Skeletal muscle tissue (tissue), 4 donors: ENCODE measurements around the gene FLT1. TPM values are rescaled to one million over a fixed set of nuclear protein-coding genes. Genes with fewer than 3 reads are reported as not detected.

Source experiments
- H3K27ac ChIP-seq: one replicate; pipeline ENCODE4 v1.7.0; 2013; ENCODE audit warnings: mild to moderate bottlenecking, low read depth, low read length, inconsistent platforms
- H3K27me3 ChIP-seq, 3 donors: one replicate each; pipeline ENCODE4 v1.7.0; 2013; ENCODE audit warnings: low read length in 3 of 3; ENCODE audit not compliant: control insufficient read depth in 3 of 3, insufficient read depth in 3 of 3
- H3K36me3 ChIP-seq, 3 donors: one replicate each; pipeline ENCODE4 v1.7.0; 2013; ENCODE audit warnings: low read length in 3 of 3; ENCODE audit not compliant: control insufficient read depth in 3 of 3, insufficient read depth in 3 of 3
- H3K4me1 ChIP-seq, 3 donors: one replicate each; pipeline ENCODE4 v1.7.0; 2013; ENCODE audit warnings: low read length in 3 of 3, mild to moderate bottlenecking in 3 of 3; ENCODE audit not compliant: control insufficient read depth in 3 of 3, insufficient read depth in 3 of 3
- H3K4me3 ChIP-seq, 3 donors: one replicate each; pipeline ENCODE4 v1.7.0; 2013; ENCODE audit warnings: low read length in 3 of 3
- H3K9ac ChIP-seq, 3 donors: one replicate each; pipeline ENCODE4 v1.7.0; 2013; ENCODE audit warnings: low read length in 3 of 3, mild to moderate bottlenecking in 3 of 3, moderate library complexity in 2 of 3, low read depth in 1 of 3
- H3K9me3 ChIP-seq, 3 donors: one replicate each; pipeline ENCODE4 v1.7.0; 2013; ENCODE audit warnings: low read length in 3 of 3; ENCODE audit not compliant: control insufficient read depth in 3 of 3
- total RNA-seq: library from RNA; depleted of rRNA; stranded (reverse); fragments of >200 nt; gene quantifications from one replicate; pipeline ENCODE4 v1.2.3, GENCODE V29; 2014
- donor health status: Osteomylitis.

Gene FLT1
- total RNA-seq, 1 donor from 2014 or later, result 13.0 TPM

DNA sequence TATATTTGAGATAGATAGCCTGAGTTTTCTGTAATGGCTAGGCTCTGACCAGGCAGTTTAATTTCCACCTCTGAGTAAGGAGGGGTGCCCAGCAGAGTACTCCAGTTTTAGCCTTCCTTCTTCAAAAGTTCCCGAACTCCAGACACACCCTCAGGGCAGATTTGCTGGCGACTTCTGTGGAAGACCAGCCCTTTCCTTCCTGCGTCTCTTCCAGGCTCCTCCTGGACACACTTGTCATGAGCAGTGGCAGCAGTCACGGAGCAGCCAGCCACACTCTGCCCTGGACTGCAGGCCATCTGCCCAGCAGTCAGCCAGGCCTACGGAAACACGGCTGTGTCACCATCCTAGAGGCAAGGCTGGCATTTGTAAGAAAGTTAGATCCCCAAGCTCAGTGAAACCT lies 6.6 kb upstream of the FLT1 start:
- H3K4me3 ChIP-seq, result no peak overlapping the region
- peaks cover 0 to 6% (median 5%) of the 10 kb centered on the region in 3 donors for H3K27me3 ChIP-seq
- H3K36me3 ChIP-seq, result no peaks in the 10 kb centered on the region
- no peak overlapping the region for H3K9ac ChIP-seq
- H3K27ac ChIP-seq, result no peak overlapping the region
- no peaks in the 10 kb centered on the region for H3K9me3 ChIP-seq
- no peaks in the 10 kb centered on the region for H3K4me1 ChIP-seq

DNA sequence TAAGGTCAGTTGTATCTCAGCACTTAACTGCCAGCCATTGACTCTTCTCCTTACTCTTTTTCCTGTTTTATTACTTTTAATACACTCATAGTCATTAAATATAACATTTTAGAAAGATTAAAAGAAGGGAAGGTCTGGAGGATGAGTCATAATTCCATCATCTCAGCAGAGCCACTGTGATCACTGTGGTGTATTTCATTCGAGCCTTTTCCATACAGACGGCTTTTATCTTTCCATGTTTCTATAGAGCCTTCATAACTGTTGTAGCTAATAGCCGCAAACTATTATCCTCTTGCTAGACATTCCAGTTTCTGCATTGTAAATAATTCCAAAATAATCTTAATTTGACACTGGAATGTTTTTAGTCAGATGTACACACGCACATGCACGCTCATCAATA lies 4.7 kb upstream of the FLT1 start:
- H3K4me3 ChIP-seq, result no peak overlapping the region
- H3K27ac ChIP-seq, result no peak overlapping the region
- no peak overlapping the region for H3K9ac ChIP-seq
- H3K4me1 ChIP-seq, result peaks cover 4 to 7% (median 6%) of the 10 kb centered on the region in 3 donors
- no peaks in the 10 kb centered on the region for H3K9me3 ChIP-seq
- H3K36me3 ChIP-seq, result no peaks in the 10 kb centered on the region
- H3K27me3 ChIP-seq, result peaks cover 11 to 20% (median 19%) of the 10 kb centered on the region in 3 donors

DNA sequence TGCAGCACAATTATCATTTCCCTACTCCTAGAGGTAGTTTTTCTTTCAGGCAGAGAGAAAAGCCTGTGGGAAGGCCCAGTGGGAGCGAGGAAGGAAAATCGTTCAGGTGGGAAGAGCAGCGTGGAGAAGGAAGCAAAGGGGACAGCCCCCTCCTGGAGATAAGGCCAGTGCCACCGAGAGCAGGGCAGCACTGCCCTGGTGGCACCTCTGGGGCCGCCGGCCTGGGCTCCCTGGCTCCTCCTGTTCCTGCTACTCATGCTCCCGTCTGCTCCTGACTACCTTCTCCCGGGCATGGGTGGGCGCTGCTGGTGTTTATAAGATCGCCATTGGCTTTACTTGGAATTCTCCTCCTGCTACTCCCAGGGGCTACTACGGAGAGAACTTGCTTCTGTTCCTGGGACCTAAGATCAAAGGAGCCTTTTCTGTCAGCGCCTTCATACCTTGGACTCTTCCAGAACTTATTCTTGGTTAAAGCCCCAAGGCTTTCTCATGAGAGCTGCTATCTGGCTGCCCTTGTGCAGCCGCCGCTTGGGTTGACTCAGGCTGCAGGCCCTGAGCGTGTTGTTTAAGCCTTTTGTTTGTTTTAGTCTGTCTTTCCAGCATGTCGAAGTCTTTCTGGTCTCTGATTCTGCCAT lies 3.7 kb upstream of the FLT1 start:
- H3K9me3 ChIP-seq, result no peaks in the 10 kb centered on the region
- H3K36me3 ChIP-seq, result no peaks in the 10 kb centered on the region
- H3K27ac ChIP-seq, result no peak overlapping the region
- H3K4me3 ChIP-seq, result no peak overlapping the region
- no peak overlapping the region for H3K9ac ChIP-seq
- H3K4me1 ChIP-seq, result peaks cover 9 to 15% (median 13%) of the 10 kb centered on the region in 3 donors
- H3K27me3 ChIP-seq, result peaks cover 21 to 30% (median 30%) of the 10 kb centered on the region in 3 donors

DNA sequence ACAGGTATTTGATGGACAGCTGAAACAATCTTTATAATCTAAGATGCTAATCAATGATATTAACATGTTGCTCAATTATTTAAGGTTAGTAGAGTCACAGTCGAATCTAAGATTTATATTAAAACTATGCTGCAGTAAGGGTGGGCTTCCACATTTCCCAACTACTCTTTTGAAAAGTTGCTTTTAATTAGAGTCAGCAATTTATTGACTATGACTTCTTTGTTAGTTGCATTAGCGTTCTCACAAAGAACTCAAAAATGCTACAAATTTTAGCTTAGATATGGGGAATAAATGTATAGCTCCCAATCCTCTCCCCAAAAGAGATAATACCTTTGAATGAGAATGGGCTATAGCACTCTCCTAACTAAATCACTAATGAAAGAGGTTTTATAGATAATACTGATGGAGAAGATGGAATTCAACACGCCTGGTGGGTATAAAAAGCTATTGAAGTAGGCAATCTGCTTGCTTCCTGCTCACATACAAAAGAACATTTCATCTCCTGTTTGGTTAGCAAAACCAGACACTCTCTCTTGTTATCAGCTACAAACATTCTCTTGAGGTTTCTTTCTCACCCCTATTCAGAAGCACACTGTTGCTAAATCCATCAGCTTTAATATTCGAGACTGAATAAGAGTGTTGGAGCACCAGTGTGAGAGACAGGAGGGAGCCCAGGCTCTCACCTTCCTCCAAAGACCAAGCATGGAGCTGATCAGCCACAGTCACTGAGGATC lies 2.4 kb upstream of the FLT1 start:
- Histone ChIP-seq H3K4me1 (peaks cover 9 to 15% (median 13%) of the 10 kb centered on the region in 3 donors), H3K27ac (no peak overlapping the region), H3K36me3 (no peaks in the 10 kb centered on the region), H3K27me3 (peaks cover 33 to 38% (median 34%) of the 10 kb centered on the region in 3 donors), H3K9ac (no peak overlapping the region), H3K9me3 (no peaks in the 10 kb centered on the region), H3K4me3 (no peak overlapping the region)

DNA sequence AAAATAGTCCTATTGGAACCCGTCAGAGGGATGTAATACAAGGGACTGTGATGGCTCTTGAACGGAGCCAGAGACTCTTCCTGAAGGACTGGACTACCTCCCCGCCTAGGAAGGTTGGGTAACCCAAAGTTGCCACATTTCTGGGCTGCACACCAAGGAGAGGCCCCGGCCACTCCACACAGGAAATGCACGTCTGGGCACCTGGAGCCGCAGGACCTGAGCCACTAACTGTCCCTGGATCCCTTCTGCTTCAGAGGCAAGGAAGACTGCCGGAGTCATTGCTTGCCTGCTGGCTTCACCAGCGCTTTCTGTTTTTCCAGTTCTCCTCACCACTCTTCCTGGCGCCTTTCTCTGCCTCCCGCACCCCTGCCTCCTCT lies 1.2 kb upstream of the FLT1 start:
- Histone ChIP-seq H3K27me3 (peaks cover 34 to 45% (median 41%) of the 10 kb centered on the region in 3 donors), H3K27ac (peak overlapping the region; percentile 36), H3K9ac (no peak overlapping the region), H3K36me3 (no peaks in the 10 kb centered on the region), H3K4me1 (peaks cover 9 to 15% (median 13%) of the 10 kb centered on the region in 3 donors), H3K4me3 (peak overlapping the region in 1 of 3 donors; percentile 13), H3K9me3 (no peaks in the 10 kb centered on the region)

DNA sequence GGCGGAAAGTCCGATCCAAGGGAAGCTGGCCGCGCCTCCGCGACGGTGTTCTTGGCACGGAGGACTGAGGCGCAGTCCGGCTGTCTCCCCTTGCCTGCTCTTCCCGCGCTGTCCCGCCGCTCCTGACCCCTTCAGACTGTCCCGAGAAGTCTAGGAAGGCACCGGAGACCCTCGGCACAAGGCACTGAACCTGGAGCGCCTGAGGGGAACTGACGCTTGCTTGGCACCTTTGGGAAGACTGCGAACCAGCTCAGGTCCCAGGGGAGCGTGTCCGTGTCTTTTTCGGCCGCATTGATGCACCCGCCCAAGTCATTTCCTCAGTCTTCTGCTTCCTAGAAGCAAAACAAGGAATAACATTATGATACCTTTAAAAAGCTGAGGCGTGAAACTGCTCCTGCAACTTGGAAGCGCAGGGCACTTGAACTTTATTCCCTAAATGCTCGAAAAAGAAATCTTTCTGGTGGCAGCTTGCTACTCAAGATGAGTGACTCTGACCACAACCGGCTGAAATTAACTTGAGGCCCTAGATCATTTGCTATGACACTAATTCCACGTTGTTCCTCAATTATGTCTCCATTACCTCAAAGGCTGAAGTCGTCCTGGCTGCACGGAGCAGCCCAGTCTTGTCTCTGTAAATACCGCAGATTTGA lies 735 bp upstream of the FLT1 start:
- Histone ChIP-seq H3K36me3 (no peaks in the 10 kb centered on the region), H3K9me3 (no peaks in the 10 kb centered on the region), H3K4me3 (peak overlapping the region; percentile 52 to 62 (median 60)), H3K4me1 (peaks cover 9 to 15% (median 13%) of the 10 kb centered on the region in 3 donors), H3K27me3 (peaks cover 37 to 45% (median 43%) of the 10 kb centered on the region in 3 donors), H3K9ac (peak overlapping the region; percentile 45 to 66 (median 57)), H3K27ac (peak overlapping the region; percentile 36)

DNA sequence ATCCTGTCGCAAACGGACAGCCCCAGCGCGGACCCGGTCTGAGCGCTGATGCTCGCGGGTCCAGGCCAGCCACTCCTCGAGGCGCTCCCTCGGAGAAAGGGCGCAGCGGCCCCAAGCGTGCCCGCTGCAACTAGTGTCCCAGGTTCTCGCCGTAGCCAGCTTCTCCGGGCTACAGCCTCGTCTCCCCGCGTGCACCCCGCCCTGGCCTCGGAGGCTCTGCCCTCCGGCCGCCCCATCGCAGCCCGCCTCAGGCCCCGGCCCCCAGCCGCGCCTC lies 487 bp downstream of the FLT1 start:
- peak overlapping the region; percentile 65 for H3K27ac ChIP-seq
- peak overlapping the region; percentile 52 to 70 (median 62) for H3K4me3 ChIP-seq
- H3K9me3 ChIP-seq, result no peaks in the 10 kb centered on the region
- peaks cover 9 to 18% (median 17%) of the 10 kb centered on the region in 3 donors for H3K4me1 ChIP-seq
- no peaks in the 10 kb centered on the region for H3K36me3 ChIP-seq
- peaks cover 40 to 52% (median 48%) of the 10 kb centered on the region in 3 donors for H3K27me3 ChIP-seq
- peak overlapping the region; percentile 56 to 78 (median 61) for H3K9ac ChIP-seq

DNA sequence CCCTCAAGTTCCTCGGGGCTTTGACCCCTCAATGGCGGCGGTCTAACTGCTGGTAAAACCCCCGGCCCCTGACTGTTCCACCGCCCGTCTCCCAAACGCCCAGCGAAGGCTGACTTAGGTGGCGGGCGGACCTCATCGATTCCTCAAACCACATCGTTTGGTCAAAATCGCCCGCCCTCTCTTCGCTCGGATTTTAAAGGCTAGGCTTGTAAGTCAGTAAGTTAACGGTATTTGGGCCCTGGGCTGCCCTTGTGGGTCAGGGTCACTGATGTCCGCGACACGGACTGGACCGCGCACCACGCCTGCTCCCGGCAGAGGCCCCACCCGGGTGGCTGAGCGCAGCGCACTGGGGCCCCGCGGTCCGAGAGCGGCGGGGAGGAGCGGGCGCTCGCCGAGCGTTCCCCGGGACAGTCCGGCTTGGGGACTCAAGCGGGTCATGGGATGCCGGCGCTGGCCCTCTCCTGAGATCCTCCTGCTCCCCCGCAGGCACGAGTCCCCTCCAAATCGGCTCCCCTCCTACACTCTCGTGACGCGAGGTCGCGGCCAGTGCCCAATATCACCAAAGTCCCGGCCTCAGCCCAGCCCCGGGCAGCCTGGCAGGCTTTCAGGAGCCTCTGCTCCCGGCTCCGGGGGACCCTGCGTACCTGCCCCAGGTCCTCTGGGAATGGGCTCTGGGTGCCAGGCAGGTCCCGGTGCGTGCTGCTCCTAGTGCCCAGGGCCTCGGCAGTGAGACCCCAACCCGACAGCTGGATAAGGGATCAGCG lies 1.0 kb downstream of the FLT1 start:
- Histone ChIP-seq H3K4me3 (peak overlapping the region; percentile 62 to 70 (median 65)), H3K36me3 (no peaks in the 10 kb centered on the region), H3K4me1 (peaks cover 9 to 23% (median 17%) of the 10 kb centered on the region in 3 donors), H3K27ac (peak overlapping the region; percentile 65), H3K9ac (peak overlapping the region; percentile 56 to 78 (median 61)), H3K9me3 (no peaks in the 10 kb centered on the region), H3K27me3 (peaks cover 40 to 55% (median 48%) of the 10 kb centered on the region in 3 donors)

DNA sequence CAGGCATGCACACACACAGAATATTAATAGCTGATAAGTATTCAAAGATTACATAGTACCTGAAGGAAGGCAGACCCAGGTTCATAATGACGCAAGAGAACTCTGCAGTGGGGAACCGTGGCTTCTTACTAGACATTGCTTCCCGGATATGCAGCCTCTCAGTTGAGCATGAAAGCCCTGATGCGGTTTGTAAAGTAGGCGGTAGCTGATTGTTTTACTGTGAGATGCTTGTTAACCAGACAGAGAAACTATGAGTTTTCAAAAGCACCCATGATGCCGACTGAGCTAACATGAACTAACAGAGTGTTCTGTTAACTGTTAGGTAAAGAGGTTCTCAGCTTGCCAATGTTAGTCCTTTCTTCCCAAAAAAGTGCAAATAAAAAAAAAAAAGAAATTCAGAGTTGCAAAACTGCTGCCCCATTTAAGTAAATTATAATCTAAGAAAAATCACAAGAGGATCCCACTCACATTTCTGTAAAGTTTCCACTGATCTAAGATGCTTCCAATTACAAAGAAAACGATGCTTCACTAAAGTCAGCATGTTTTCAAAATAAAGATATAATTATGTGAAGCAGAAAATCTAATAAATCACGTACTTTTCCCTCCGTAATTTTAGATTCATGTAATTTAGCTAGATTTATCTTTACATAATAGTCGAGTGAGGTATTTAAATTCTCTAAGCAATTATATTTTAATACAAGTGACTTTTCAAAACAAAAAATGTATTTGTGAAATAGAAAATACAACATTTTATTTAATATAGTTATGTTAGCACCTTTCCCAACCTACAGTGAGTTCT lies 2.2 kb downstream of the FLT1 start:
- H3K36me3 ChIP-seq, result no peaks in the 10 kb centered on the region
- H3K9ac ChIP-seq, result peak overlapping the region; percentile 17 to 78 (median 21)
- no peak overlapping the region for H3K27ac ChIP-seq
- H3K9me3 ChIP-seq, result no peaks in the 10 kb centered on the region
- peak overlapping the region; percentile 25 to 70 (median 65) for H3K4me3 ChIP-seq
- H3K4me1 ChIP-seq, result peaks cover 9 to 25% (median 17%) of the 10 kb centered on the region in 3 donors
- H3K27me3 ChIP-seq, result peaks cover 38 to 55% (median 48%) of the 10 kb centered on the region in 3 donors
